Kidney (tissue), 14 donors: Measurements from ENCODE around the gene FASLG. TPM values are rescaled to one million over a fixed set of nuclear protein-coding genes. Genes with fewer than 3 reads are reported as not detected.
A peak's percentile ranks its signal among the peaks of the same experiment; 100 is the strongest.

ENCODE experiments used
- DNase-seq, 5 donors: peaks; one replicate each; pipeline ENCODE4 v3.0.0-alpha.2; 2013 to 2020
- FAIRE-seq: peaks from 2 replicates; lab custom pipeline; 2012; peaks lifted over from hg19 to GRCh38; lab: Jason Lieb, UNC
- H3K27ac ChIP-seq, 2 donors: one replicate each; pipeline ENCODE4 v1.7.0; 2013; ENCODE audit warnings: low read depth in 2 of 2, low read length in 2 of 2, inconsistent platforms in 1 of 2
- H3K27me3 ChIP-seq: one replicate; pipeline ENCODE4 v1.7.1; 2013; ENCODE audit warnings: low read length, inconsistent platforms; ENCODE audit not compliant: control insufficient read depth, insufficient read depth
- H3K36me3 ChIP-seq, 3 donors: one replicate each; pipeline versions ENCODE4 v1.7.0 to v1.7.1; 2013; ENCODE audit warnings: low read length in 3 of 3, control low read depth in 1 of 3, inconsistent platforms in 1 of 3; ENCODE audit not compliant: insufficient read depth in 3 of 3, control insufficient read depth in 2 of 3
- H3K4me1 ChIP-seq, 3 donors: one replicate each; pipeline versions ENCODE4 v1.7.0 to v1.7.1; 2013; ENCODE audit warnings: low read length in 3 of 3, inconsistent platforms in 1 of 3, low read depth in 1 of 3; ENCODE audit not compliant: control insufficient read depth in 2 of 3, insufficient read depth in 2 of 3
- H3K4me3 ChIP-seq, 3 donors: one replicate each; pipeline versions ENCODE4 v1.7.0 to v1.8.1; 2013; ENCODE audit warnings: low read length in 3 of 3, control low read depth in 1 of 3, inconsistent platforms in 1 of 3
- H3K9ac ChIP-seq, 3 donors: one replicate each; pipeline versions ENCODE4 v1.7.0 to v1.7.1; 2013; ENCODE audit warnings: low read length in 3 of 3, control low read depth in 1 of 3, inconsistent platforms in 1 of 3
- H3K9me3 ChIP-seq, 3 donors: one replicate each; pipeline versions ENCODE4 v1.7.0 to v1.7.1; 2013; ENCODE audit warnings: low read length in 3 of 3, control low read depth in 1 of 3, inconsistent platforms in 1 of 3; ENCODE audit not compliant: control insufficient read depth in 2 of 3, insufficient read depth in 1 of 3
- intact Hi-C: fragments of 100-400 bp; cut with DNase I; formaldehyde crosslinking; loops from one replicate; pipeline ENCODE4 v1.11.1; 2022
- polyA plus RNA-seq: library from polyadenylated mRNA; stranded (reverse); fragments of 350-450 nt; fragmentation: Illumina TruSeq; extraction: RNeasy Lipid Tissue Mini Kit (QIAGEN cat#74804); gene quantifications from one replicate; pipeline ENCODE4 v1.2.3, GENCODE V29; 2014; ENCODE audit warnings: low read depth, low replicate concordance; ENCODE audit not compliant: insufficient read depth
- total RNA-seq: library from RNA; stranded (reverse); fragmentation: NEBNext Ultra II Directional; extraction: Animal tissue kit (Norgen Biotek cat#: 25700); gene quantifications from one replicate; pipeline ENCODE4 v1.2.1, GENCODE V29; 2021
- TF ChIP-seq, protein P1 (sequence below): IDR thresholded peaks from 3 replicates; pipeline ENCODE4 v1.5.1; 2012; ENCODE audit warnings: mild to moderate bottlenecking, moderate library complexity, borderline replicate concordance; ENCODE audit not compliant: insufficient read depth; ENCODE audit errors: extremely low read depth
- donor health status: control.
- donor health status: control.
- donor health status: control.
- donor health status: control.
- donor health status: control.
- donor health status: DM: yes; HTN: yes; CAD: no.
- donor health status: Normal renal cell carcinoma (clear cell type).

FASLG gene
- total and polyA plus RNA-seq, 2 donors from 2014 or later, result 0.50 TPM; not detected in 1

DNA sequence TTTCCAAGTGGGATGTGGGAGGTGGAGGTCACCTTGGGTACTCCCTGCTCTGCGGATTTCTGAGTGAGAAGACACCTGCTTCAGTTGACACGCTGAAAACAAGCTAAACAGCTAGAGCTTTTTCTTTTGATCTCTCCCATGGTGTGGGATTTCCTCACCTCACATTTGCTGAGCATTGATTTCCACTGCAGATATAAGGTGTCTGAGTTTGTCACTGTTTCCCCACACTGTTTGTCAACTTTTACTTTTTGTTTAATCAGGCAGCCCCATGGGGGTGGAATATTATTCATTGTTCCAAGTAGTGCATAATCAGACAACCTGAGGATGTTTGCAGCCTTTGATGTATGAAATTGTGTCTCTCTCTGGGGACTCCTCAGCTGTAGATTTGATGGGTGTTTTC is 49.5 kb downstream of the FASLG start:
- DNase-seq (peak in 2 of 5 donors; percentile 52 to 63), FAIRE-seq (no peak)
- intact Hi-C loops, result no loop called here
- Histone ChIP-seq H3K4me1 (no peaks in the 10 kb centered on the region), H3K27ac (no peak overlapping the region), H3K9ac (no peak overlapping the region), H3K9me3 (no peaks in the 10 kb centered on the region), H3K36me3 (no peaks in the 10 kb centered on the region), H3K4me3 (no peak overlapping the region), H3K27me3 (no peaks in the 10 kb centered on the region)
- TF ChIP-seq, protein P1, sequence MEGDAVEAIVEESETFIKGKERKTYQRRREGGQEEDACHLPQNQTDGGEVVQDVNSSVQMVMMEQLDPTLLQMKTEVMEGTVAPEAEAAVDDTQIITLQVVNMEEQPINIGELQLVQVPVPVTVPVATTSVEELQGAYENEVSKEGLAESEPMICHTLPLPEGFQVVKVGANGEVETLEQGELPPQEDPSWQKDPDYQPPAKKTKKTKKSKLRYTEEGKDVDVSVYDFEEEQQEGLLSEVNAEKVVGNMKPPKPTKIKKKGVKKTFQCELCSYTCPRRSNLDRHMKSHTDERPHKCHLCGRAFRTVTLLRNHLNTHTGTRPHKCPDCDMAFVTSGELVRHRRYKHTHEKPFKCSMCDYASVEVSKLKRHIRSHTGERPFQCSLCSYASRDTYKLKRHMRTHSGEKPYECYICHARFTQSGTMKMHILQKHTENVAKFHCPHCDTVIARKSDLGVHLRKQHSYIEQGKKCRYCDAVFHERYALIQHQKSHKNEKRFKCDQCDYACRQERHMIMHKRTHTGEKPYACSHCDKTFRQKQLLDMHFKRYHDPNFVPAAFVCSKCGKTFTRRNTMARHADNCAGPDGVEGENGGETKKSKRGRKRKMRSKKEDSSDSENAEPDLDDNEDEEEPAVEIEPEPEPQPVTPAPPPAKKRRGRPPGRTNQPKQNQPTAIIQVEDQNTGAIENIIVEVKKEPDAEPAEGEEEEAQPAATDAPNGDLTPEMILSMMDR, result no peak

DNA sequence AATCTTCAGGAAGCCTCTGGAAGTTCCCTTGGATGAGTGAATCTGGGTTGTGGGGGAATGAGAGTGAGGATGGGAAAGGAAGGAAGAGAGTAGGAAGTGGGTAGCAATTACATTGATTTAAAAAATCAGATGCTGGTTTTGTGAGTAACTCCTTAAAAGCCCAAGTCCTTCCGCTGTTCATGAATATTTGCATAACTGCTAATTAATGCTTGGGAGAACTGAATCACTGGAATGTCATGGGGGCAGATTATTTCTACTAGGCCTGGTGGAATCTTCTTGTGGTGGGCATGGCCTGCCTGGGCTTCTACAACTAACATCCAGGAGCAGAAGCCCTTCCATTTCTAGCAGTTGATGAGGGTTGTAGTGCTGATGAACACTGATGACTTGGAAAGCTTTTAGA is 52.7 kb downstream of the FASLG start:
- intact Hi-C loops, result no loop called here
- H3K4me1 ChIP-seq, result no peaks in the 10 kb centered on the region
- H3K9ac ChIP-seq, result no peak overlapping the region
- H3K27me3 ChIP-seq, result no peaks in the 10 kb centered on the region
- no peak overlapping the region for H3K4me3 ChIP-seq
- no peak for DNase-seq
- H3K9me3 ChIP-seq, result no peaks in the 10 kb centered on the region
- TF ChIP-seq, protein P1, result no peak
- no peaks in the 10 kb centered on the region for H3K36me3 ChIP-seq
- H3K27ac ChIP-seq, result no peak overlapping the region
- no peak for FAIRE-seq

DNA sequence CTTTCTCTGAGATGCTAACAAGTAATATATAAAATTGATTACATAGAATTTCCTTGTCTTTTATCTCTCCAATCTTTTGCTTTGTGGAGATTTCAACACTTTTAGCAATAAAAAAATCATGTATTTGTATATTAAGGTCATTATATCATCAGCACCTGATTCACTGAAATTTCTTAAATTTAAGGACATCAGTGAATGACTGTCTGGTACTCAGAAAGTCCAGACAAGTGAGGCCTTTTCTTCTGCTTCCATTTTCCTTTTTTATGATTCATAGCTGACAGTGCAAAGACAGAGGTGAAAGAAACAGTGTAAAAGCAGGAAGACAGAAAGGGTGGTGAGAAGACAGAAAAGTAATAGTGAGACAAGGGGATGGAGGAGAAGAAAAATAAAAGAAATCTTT is 54.6 kb downstream of the FASLG start:
- DNase-seq (no peak), FAIRE-seq (no peak)
- no peaks in the 10 kb centered on the region for H3K27me3 ChIP-seq
- no peak overlapping the region for H3K9ac ChIP-seq
- no peak overlapping the region for H3K27ac ChIP-seq
- TF ChIP-seq, protein P1, result no peak
- intact Hi-C loops, result no loop called here
- no peaks in the 10 kb centered on the region for H3K9me3 ChIP-seq
- no peaks in the 10 kb centered on the region for H3K4me1 ChIP-seq
- H3K36me3 ChIP-seq, result no peaks in the 10 kb centered on the region
- no peak overlapping the region for H3K4me3 ChIP-seq

Other genes with a start within 250 kb of the FASLG start
- gene C1orf105, start 238.4 kb upstream of the FASLG start, total RNA-seq, result not detected
- not detected for gene C1orf105, start 238.4 kb upstream of the FASLG start, polyA plus RNA-seq
- 27.6 TPM for gene PIGC, start 215.0 kb upstream of the FASLG start, total RNA-seq
- 28.6 TPM for gene PIGC, start 215.0 kb upstream of the FASLG start, polyA plus RNA-seq
- gene SUCO, start 126.0 kb upstream of the FASLG start, total RNA-seq, result 40.0 TPM
- gene SUCO, start 126.0 kb upstream of the FASLG start, polyA plus RNA-seq, result 9.8 TPM